ENCODE data around the gene TRMT112. TPM values are rescaled to one million over a fixed set of nuclear protein-coding genes. Genes with fewer than 3 reads are reported as not detected.

Gene TRMT112
- total RNA-seq, 3 donors from 2014 or later (not counting 1 experiment from before 2014, with no cell fraction given) = 98.4 to 106 (median 105) TPM

GRCh38 chr11:64359712-64360445 lies 42.5 kb upstream of the TRMT112 start:
- H3K4me3 ChIP-seq (ENCODE audit: low read length) = peak overlapping the region; percentile 89
- peaks cover 28% of the 10 kb centered on the region for H3K36me3 ChIP-seq (ENCODE audit: control insufficient read depth, insufficient read depth, low read length)
- no peaks in the 10 kb centered on the region for H3K27me3 Mint-ChIP-seq (ENCODE audit: low read depth in 2 of 2)

GRCh38 chr11:64358907-64359711 lies 41.8 kb upstream of the TRMT112 start, which contains the start of gene RPS6KA4:
Gene RPS6KA4 (plus strand): TSS chr11:64359162. CDS start chr11:64359236, 74 bp downstream.
- Histone ChIP-seq H3K4me3 (ENCODE audit: low read length) (peak within 1 kb of the TSS; percentile 89), H3K36me3 (ENCODE audit: control insufficient read depth, insufficient read depth, low read length) (peaks cover 27% of the 10 kb centered on the region), H3K27ac (ENCODE audit: low read length) (peak within 1 kb of the TSS; percentile 62), H3K4me1 (ENCODE audit: control insufficient read depth, insufficient read depth, low read length) (peaks cover 43% of the 10 kb centered on the region), H3K9me3 (ENCODE audit: control insufficient read depth, insufficient read depth, low read length) (no peaks in the 10 kb centered on the region), H3K27me3 (ENCODE audit: control insufficient read depth, insufficient read depth, low read length) (no peaks in the 10 kb centered on the region)
- Mint-ChIP-seq H3K27me3 (ENCODE audit: low read depth in 2 of 2) (no peaks in the 10 kb centered on the region), H3K4me3 (peak within 1 kb of the TSS; percentile 93), H3K9me3 (no peaks in the 10 kb centered on the region), H3K4me1 (peaks cover 9 to 30% of the 10 kb centered on the region in 2 donors), H3K36me3 (no peaks in the 10 kb centered on the region), H3K27ac (peak within 1 kb of the TSS; percentile 54 to 86)
- under 1% methylated on average over 70 of the region's 70 CpGs for WGBS (ENCODE audit: insufficient coverage)
- DNase-seq (peak; percentile 64 to 75), ATAC-seq (peak; percentile 90 to 92 (median 91))
- intact Hi-C loops (cut with micrococcal nuclease) = loop anchor here (2.0 kb wide), 1 partner anchor 54 kb away; the partner anchor contains the start of gene ESRRA
- no peak for TF ChIP-seq CTCF (IDR thresholded peaks at IDR 0.05)

More at GRCh38 chr11:64359712-64360445, 42.5 kb upstream of the TRMT112 start:
- peaks cover 43% of the 10 kb centered on the region for H3K4me1 ChIP-seq (ENCODE audit: control insufficient read depth, insufficient read depth, low read length)
- no peak overlapping the region for H3K27ac ChIP-seq (ENCODE audit: low read length)
- Mint-ChIP-seq H3K27ac (peak overlapping the region; percentile 54 to 86), H3K9me3 (no peaks in the 10 kb centered on the region), H3K4me1 (peaks cover 9 to 30% of the 10 kb centered on the region in 2 donors), H3K36me3 (no peaks in the 10 kb centered on the region), H3K4me3 (peak overlapping the region; percentile 93)
- intact Hi-C loops (cut with micrococcal nuclease) = loop anchor here (2.0 kb wide), 1 partner anchor 55 kb away; the partner anchor contains the start of gene ESRRA
- DNase-seq = peak in 1 of 2 donors; percentile 65
- no peak for ATAC-seq
- WGBS (ENCODE audit: insufficient coverage) = 20% methylated on average over 38 of the region's 38 CpGs
- no peaks in the 10 kb centered on the region for H3K27me3 ChIP-seq (ENCODE audit: control insufficient read depth, insufficient read depth, low read length)
- H3K9me3 ChIP-seq (ENCODE audit: control insufficient read depth, insufficient read depth, low read length) = no peaks in the 10 kb centered on the region
- TF ChIP-seq CTCF (IDR thresholded peaks at IDR 0.05) = no peak

GRCh38 chr11:64358536-64358906 lies 41.2 kb upstream of the TRMT112 start:
- H3K9me3 ChIP-seq (ENCODE audit: control insufficient read depth, insufficient read depth, low read length) = no peaks in the 10 kb centered on the region
- intact Hi-C loops (cut with micrococcal nuclease) = loop anchor here (2.0 kb wide), 1 partner anchor 54 kb away; the partner anchor contains the start of gene ESRRA
- H3K4me3 ChIP-seq (ENCODE audit: low read length) = peak overlapping the region; percentile 37
- no peak for TF ChIP-seq CTCF (IDR thresholded peaks at IDR 0.05)
- Mint-ChIP-seq H3K9me3 (no peaks in the 10 kb centered on the region), H3K27me3 (ENCODE audit: low read depth in 2 of 2) (no peaks in the 10 kb centered on the region), H3K4me1 (peaks cover 9 to 30% of the 10 kb centered on the region in 2 donors), H3K4me3 (peak overlapping the region; percentile 79), H3K36me3 (no peaks in the 10 kb centered on the region), H3K27ac (peak overlapping the region; percentile 38 to 73)
- no peak for DNase-seq
- ATAC-seq = peak in 1 of 3 donors; percentile 8
- 45% methylated on average over 7 of the region's 7 CpGs for WGBS (ENCODE audit: insufficient coverage)
- H3K4me1 ChIP-seq (ENCODE audit: control insufficient read depth, insufficient read depth, low read length) = peaks cover 43% of the 10 kb centered on the region
- peak overlapping the region; percentile 62 for H3K27ac ChIP-seq (ENCODE audit: low read length)
- no peaks in the 10 kb centered on the region for H3K27me3 ChIP-seq (ENCODE audit: control insufficient read depth, insufficient read depth, low read length)
- peaks cover 29% of the 10 kb centered on the region for H3K36me3 ChIP-seq (ENCODE audit: control insufficient read depth, insufficient read depth, low read length)
